COR-L47 (cell line): ENCODE results near the gene EFCAB5.
"Not testable (repeated sequence)": the region's sequence is repeated elsewhere in the genome, so short reads cannot be mapped to it uniquely, and the experiment has no call there.

ENCODE experiments used
- DNase-seq: peaks from one replicate; lab custom pipeline; 2025; lab: John Stamatoyannopoulos, UW

EFCAB5 gene

GRCh38 chr17:29935909-29936308 is 5.5 kb upstream of the EFCAB5 start:
- not testable (repeated sequence) for DNase-seq

DNA sequence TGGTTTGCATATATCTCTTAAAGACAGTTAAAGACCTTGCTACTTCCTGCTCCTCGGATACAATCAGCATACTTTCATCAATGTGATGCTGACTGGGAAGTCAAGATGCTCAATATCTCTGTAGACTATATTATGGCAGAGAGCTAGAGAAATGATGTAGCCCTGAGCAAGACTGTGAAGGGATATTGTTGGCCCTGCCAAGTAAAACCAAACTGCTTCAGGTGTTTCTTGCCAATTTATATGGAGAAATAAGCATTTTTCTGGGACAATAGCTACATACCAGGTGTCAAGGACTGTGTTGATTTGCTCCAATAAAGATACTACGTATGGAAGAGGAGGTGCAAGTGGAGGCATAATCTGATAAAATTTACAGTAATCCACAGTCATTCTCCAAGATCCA is 4.7 kb upstream of the EFCAB5 start:
- DNase-seq = no peak

DNA sequence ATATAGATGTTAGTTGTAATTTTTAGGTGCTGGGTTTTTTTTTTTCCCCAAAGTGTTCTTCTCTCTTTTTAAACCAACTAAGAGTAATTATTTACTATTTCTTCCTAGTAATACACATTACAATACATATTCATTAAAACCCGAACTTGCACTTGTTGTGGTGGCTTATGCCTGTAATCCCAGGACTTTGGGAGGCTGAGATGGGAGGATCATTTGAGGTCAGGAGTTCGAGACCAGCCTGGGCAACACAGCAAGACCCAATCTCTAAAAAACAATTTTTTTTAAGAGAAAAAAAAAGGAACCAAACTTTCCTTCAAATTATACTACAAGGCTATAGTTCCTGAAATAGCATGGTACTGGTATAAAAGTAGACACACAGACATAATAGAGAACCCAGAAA is 3.8 kb downstream of the EFCAB5 start:
- no peak for DNase-seq

GRCh38 chr17:29948448-29949215 is 7.2 kb downstream of the EFCAB5 start:
- DNase-seq = no peak

DNA sequence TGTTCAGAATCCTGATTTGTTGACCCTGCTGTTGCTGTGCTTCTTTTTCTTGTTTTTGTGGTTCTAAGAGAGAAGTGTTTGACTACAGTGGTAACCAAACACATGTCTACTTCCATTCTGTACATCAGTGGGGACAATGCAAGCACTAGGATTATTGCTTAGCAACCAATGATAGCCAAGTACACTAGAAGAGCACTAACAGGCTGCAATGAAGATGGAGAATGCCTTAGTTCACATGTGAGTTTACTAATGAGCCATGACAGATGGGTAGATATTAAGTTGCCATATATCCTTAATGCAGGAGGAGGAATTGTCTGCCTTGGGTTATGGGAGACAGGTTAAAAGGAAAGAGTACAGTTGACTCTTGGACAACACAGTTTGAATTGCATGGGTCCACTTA is 8.3 kb downstream of the EFCAB5 start:
- no peak for DNase-seq

GRCh38 chr17:29954405-29954804 is 13.0 kb downstream of the EFCAB5 start:
- DNase-seq = no peak

GRCh38 chr17:29956225-29956624 is 14.8 kb downstream of the EFCAB5 start:
- no peak for DNase-seq

GRCh38 chr17:29957488-29957887 is 16.1 kb downstream of the EFCAB5 start:
- DNase-seq = not testable (repeated sequence)

DNA sequence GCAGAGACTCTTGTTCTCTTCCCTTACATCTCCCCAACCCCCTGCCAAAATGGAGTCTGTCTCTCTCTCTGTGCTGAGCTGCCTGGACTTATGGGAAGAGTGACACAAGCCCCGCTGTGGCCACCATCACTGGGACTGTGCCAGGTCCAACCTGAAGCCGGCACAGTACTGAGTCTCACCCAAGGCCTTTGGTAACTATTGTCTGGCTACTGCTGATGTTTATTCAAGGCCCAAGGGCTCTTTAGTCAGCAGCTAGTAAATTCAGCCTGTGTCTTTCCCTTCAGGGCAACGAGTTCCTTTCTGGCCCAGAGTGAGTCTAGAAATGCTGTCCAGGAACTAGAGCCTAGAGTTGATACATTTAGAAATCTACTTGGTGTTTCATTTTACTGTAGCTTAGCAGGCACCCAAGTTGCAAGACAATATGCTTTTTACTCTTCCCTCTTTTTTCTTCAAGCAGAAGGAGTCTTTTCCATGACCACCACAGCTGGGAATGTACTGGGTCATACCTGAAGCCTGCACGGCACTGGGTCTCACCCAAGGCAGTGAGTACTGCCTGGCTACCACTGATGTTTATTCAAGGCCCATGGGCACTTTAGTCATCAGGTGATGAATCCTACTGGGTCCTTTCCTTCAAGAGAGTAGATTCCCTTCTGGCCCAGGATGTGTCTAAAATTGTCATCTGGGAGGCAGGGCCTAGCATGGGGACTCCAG is 17.7 kb downstream of the EFCAB5 start:
- no peak for DNase-seq

GRCh38 chr17:29959658-29960337 is 18.4 kb downstream of the EFCAB5 start:
- no peak for DNase-seq

DNA sequence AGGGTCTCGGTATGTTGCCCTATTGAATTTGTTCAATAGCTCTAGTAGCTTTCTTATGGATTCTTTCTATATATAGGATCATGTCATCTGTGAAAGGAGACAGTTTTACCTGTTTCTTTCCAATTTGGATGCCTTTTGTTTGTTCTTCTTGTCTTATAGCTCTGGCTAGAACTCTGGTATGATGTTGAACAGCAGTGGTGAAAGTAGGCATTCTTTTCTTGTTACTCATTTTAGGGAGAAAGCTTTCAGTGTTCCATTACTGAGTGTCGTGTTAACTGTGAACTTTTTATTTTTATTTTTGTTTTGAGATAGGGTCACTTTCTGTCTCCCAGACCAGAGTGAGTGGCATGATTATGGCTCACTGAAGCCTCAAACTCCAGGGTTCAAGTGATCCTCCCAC is 21.2 kb downstream of the EFCAB5 start:
- DNase-seq = no peak

DNA sequence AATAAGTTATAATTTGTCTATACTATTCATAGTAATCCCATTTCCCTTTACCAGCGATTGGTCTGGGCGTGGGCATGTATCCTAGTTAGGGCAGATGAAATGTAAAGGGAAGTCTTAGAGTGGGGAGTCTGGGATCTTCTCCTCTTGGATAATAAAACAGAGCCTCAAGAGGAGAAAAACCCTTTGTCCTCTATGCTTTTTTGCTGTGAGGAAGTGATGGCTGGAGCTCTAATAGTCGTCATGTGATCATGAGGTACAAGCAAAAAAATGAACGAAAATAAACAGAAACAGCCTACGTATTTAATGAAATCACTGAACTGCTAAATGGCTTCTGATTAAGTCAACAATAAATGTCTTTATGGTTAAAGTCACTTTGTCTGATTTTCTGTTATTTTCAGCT is 26.8 kb downstream of the EFCAB5 start:
- no peak for DNase-seq

- DNase-seq = no peak
These were observed 30.8 kb downstream of the EFCAB5 start for GRCh38 chr17:29972277-29972676.

DNA sequence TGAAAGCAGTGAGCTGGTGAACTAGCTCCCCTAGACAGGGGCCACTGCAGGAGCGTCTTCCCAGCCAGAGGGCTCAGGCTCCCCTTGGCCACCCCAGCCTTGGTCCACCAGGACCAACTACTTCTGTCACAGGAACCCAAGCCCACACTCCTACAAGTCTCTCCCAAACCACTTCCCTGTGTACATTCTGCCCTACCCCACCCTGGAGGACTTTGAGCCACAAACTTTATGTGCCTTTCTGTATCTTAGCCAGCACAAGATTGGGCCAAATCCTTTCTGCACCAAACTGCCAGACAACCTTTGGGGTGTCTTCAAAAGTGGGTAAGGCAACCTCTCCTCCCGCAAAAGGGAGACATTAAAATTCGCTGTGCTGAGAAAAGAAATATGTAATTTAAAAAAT is 31.6 kb downstream of the EFCAB5 start:
- no peak for DNase-seq

DNA sequence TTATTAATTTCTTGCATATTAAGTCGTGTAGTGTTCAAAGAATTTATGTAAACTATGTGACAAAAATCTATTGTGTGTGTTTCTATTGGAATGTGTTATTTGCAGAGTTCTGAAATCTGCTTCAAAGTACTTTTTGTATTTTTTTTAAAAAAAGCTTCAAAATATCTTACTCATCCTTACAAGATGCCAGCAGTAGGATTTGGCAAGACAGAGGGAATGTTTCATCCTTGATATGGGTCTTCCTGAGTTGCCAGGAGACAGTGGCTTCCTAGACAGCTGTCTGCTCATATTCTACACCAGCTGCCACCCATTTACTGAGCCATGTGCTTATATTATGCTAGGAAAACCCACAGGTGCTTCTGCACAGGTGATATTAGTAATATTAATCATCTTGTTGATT is 36.4 kb downstream of the EFCAB5 start:
- DNase-seq = no peak

DNA sequence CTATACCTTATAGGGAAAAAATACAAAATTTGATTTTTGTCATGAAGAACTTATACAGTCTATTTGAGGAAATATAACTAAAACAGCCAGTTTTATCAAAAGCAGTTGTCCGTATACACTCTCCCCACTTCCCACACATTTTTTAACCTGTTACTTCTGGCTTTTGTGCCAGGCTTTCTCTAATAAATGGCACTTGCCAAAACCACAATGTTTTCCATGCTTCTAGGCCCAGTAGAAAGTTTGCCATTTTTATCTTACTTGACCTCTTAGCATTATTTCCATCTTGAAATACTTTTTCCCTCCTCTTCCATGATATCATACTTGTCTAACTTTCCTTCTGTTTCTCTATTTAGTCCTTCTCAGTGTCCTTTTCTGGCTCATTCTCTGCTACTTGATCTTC is 38.8 kb downstream of the EFCAB5 start:
- DNase-seq = no peak

- no peak for DNase-seq
These were observed 41.7 kb downstream of the EFCAB5 start for GRCh38 chr17:29982991-29983653.

- DNase-seq = no peak
These were observed 55.0 kb downstream of the EFCAB5 start for GRCh38 chr17:29996458-29996857.

- DNase-seq = no peak
These were observed 58.7 kb downstream of the EFCAB5 start for GRCh38 chr17:30000001-30000754.

DNA sequence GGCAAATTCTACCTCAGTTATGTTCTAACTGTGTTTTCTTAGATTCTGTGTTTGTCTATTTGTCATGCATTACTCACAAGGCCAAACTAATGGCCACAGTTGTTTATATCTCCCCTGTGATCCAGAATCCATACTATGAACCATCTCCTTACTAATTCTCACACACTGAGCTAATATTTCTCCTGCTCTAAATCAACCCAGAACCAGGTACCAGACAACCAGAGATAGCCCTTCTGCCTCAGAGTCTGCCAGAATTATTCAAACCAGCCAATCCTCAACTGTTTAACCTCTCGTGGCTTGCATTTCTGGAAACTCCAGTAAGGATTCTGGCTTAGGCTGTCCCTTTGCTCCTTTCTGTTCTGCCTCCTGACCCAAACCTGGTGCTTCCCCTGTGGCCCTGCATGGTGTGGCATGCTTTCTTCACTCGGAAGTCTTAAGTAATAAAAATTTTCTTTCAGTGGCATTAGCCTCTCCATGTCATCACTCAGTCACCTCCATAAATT is 59.4 kb downstream of the EFCAB5 start:
- DNase-seq = no peak

DNA sequence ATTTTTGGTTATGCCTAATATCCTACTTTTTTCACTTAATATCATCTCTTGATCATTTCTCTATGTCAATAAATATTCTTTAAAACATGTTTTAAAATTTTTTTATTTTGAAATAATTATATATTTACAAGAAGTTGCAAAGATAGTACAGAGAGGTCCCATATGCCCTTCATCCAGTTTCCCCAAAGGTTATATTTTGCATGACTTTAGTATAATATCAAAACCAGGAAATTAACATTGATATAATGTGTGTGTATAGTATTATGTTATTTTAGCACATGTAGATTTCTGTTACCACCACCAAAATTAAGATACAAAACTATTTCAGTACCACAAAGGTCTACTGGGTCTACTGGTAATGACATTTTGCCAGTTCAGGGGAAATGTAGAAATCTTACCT is 60.7 kb downstream of the EFCAB5 start:
- DNase-seq = no peak
